ENCODE results near the gene ZNF595. TPM values are rescaled to one million over a fixed set of nuclear protein-coding genes. Genes with fewer than 3 reads are reported as not detected.
"Not testable (repeated sequence)": the region's sequence is repeated elsewhere in the genome, so short reads cannot be mapped to it uniquely, and the experiment has no call there.

ZNF595 gene
- total RNA-seq, 1 experiment from 2014 or later, result 12.5 TPM

GRCh38 chr4:43375-43774 lies 9.7 kb upstream of the ZNF595 start:
- H3K56ac ChIP-seq (ENCODE audit: insufficient read length, low read depth, low read length); H2AFZ ChIP-seq (ENCODE audit: low read length); H3K36me3 Mint-ChIP-seq (ENCODE audit: insufficient read depth in 1 of 3, low read depth in 3 of 3): not testable (repeated sequence)

GRCh38 chr4:51253-51652 lies 1.9 kb upstream of the ZNF595 start:
- H3K9ac ChIP-seq (ENCODE audit: extremely low read depth, insufficient read length, low read length); H3K4me1 Mint-ChIP-seq; H3K23me2 ChIP-seq (ENCODE audit: insufficient read length, low read depth, low read length, poor library complexity, severe bottlenecking); DNase-seq; H2BK5ac ChIP-seq (ENCODE audit: insufficient read length, low read length); H4K20me1 ChIP-seq (ENCODE audit: control insufficient read depth, insufficient read depth, insufficient read length); H3K27me3 ChIP-seq (ENCODE audit: insufficient read depth, low read length); H3K27ac Mint-ChIP-seq; H3K18ac ChIP-seq (ENCODE audit: insufficient read length, low read depth, low read length); H4K5ac ChIP-seq (ENCODE audit: insufficient read length, low read depth, low read length); H3K23ac ChIP-seq (ENCODE audit: insufficient read length, low read depth, low read length); H4K8ac ChIP-seq (replicated peaks; ENCODE audit: insufficient read length, low read depth, low read length); H2BK15ac ChIP-seq (ENCODE audit: low read depth, low read length); H3K27me3 Mint-ChIP-seq (ENCODE audit: low read depth); H3K14ac ChIP-seq (ENCODE audit: insufficient read depth, low read length); H3K4me2 ChIP-seq (ENCODE audit: insufficient read depth, insufficient read length, low read length); H3K27ac ChIP-seq (ENCODE audit: insufficient read length, low read depth, low read length); H3K4me1 ChIP-seq (ENCODE audit: insufficient read depth, low read length); H3K4ac ChIP-seq (ENCODE audit: low read depth, low read length); H4K91ac ChIP-seq (ENCODE audit: insufficient read length, low read depth, low read length); H3K36me3 Mint-ChIP-seq (ENCODE audit: insufficient read depth in 1 of 3, low read depth in 3 of 3); H3K4me3 Mint-ChIP-seq; H3K79me2 ChIP-seq (ENCODE audit: insufficient read depth, low read length); H3K56ac ChIP-seq (ENCODE audit: insufficient read length, low read depth, low read length); H2BK120ac ChIP-seq (ENCODE audit: low read depth, low read length, poor library complexity, severe bottlenecking); H3K79me1 ChIP-seq (ENCODE audit: insufficient read depth, low read depth, low read length, poor library complexity, severe bottlenecking); H2BK12ac ChIP-seq (ENCODE audit: insufficient read length, low read depth, low read length); H2BK20ac ChIP-seq (ENCODE audit: low read depth, low read length, poor library complexity, severe bottlenecking); H3T11ph ChIP-seq (ENCODE audit: low read length); H2AFZ ChIP-seq (ENCODE audit: low read length); H2AK5ac ChIP-seq (ENCODE audit: insufficient read length, low read length): not testable (repeated sequence)
- peaks cover 11% of the 10 kb centered on the region for H3K9me3 ChIP-seq (ENCODE audit: control insufficient read depth, low read depth, low read length)
- peaks cover 13 to 20% of the 10 kb centered on the region in 2 experiments for H3K9me3 Mint-ChIP-seq
- no CpG with 5 or more reads among the region's 4 CpGs for WGBS (ENCODE audit: extremely low coverage, insufficient read length, low lambda C conversion rate)

More at GRCh38 chr4:43375-43774, 9.7 kb upstream of the ZNF595 start:
- peaks cover 19 to 29% of the 10 kb centered on the region in 2 experiments for H3K9me3 Mint-ChIP-seq
- not testable (repeated sequence) for H2BK120ac ChIP-seq (ENCODE audit: low read depth, low read length, poor library complexity, severe bottlenecking); H3K4me1 Mint-ChIP-seq; H3K79me1 ChIP-seq (ENCODE audit: insufficient read depth, low read depth, low read length, poor library complexity, severe bottlenecking); H4K8ac ChIP-seq (replicated peaks; ENCODE audit: insufficient read length, low read depth, low read length); H3K4me2 ChIP-seq (ENCODE audit: insufficient read depth, insufficient read length, low read length); H2BK20ac ChIP-seq (ENCODE audit: low read depth, low read length, poor library complexity, severe bottlenecking); H2BK15ac ChIP-seq (ENCODE audit: low read depth, low read length); H3K27ac ChIP-seq (ENCODE audit: insufficient read length, low read depth, low read length); H3K9ac ChIP-seq (ENCODE audit: extremely low read depth, insufficient read length, low read length); H4K91ac ChIP-seq (ENCODE audit: insufficient read length, low read depth, low read length); H3K23me2 ChIP-seq (ENCODE audit: insufficient read length, low read depth, low read length, poor library complexity, severe bottlenecking); H3K9me3 ChIP-seq (ENCODE audit: control insufficient read depth, low read depth, low read length); H3K4me3 Mint-ChIP-seq; H2BK12ac ChIP-seq (ENCODE audit: insufficient read length, low read depth, low read length); H4K5ac ChIP-seq (ENCODE audit: insufficient read length, low read depth, low read length); H3K79me2 ChIP-seq (ENCODE audit: insufficient read depth, low read length); H3K27ac Mint-ChIP-seq; DNase-seq; H3K18ac ChIP-seq (ENCODE audit: insufficient read length, low read depth, low read length); H3K14ac ChIP-seq (ENCODE audit: insufficient read depth, low read length); H3K4ac ChIP-seq (ENCODE audit: low read depth, low read length); H3K23ac ChIP-seq (ENCODE audit: insufficient read length, low read depth, low read length); H3K4me1 ChIP-seq (ENCODE audit: insufficient read depth, low read length); H2BK5ac ChIP-seq (ENCODE audit: insufficient read length, low read length); H3K27me3 Mint-ChIP-seq (ENCODE audit: low read depth); H3T11ph ChIP-seq (ENCODE audit: low read length); H3K27me3 ChIP-seq (ENCODE audit: insufficient read depth, low read length); H2AK5ac ChIP-seq (ENCODE audit: insufficient read length, low read length); H4K20me1 ChIP-seq (ENCODE audit: control insufficient read depth, insufficient read depth, insufficient read length)

Measured in H9 (cell line).